ENCODE data around the gene MPO. TPM values are rescaled to one million over a fixed set of nuclear protein-coding genes. Genes with fewer than 3 reads are reported as not detected.

MPO gene
- total RNA-seq, 1 donor = 0.42 TPM

- H3K27me3 ChIP-seq (ENCODE audit: insufficient read depth, low read length) = peaks cover 3% of the 10 kb centered on the region
- H3K4me3 ChIP-seq (ENCODE audit: low read length) = no peak overlapping the region
- peaks cover 44% of the 10 kb centered on the region for H3K4me1 ChIP-seq (ENCODE audit: insufficient read depth, low read length)
- no peaks in the 10 kb centered on the region for H3K9me3 ChIP-seq (ENCODE audit: low read depth, low read length)
Measured at GRCh38 chr17:58322581-58323185, 41.9 kb upstream of the MPO start.

- Histone ChIP-seq H3K9me3 (ENCODE audit: low read depth, low read length) (no peaks in the 10 kb centered on the region), H3K4me1 (ENCODE audit: insufficient read depth, low read length) (peaks cover 40% of the 10 kb centered on the region), H3K4me3 (ENCODE audit: low read length) (no peak overlapping the region), H3K27me3 (ENCODE audit: insufficient read depth, low read length) (peaks cover 3% of the 10 kb centered on the region)
Measured at GRCh38 chr17:58321571-58322525, 41.1 kb upstream of the MPO start.

GRCh38 chr17:58320570-58321323 lies 40.0 kb upstream of the MPO start:
- Histone ChIP-seq H3K4me3 (ENCODE audit: low read length) (no peak overlapping the region), H3K27me3 (ENCODE audit: insufficient read depth, low read length) (peaks cover 3% of the 10 kb centered on the region), H3K4me1 (ENCODE audit: insufficient read depth, low read length) (peaks cover 30% of the 10 kb centered on the region), H3K9me3 (ENCODE audit: low read depth, low read length) (no peaks in the 10 kb centered on the region)

GRCh38 chr17:58320163-58320558 lies 39.4 kb upstream of the MPO start:
- no peak overlapping the region for H3K4me3 ChIP-seq (ENCODE audit: low read length)
- no peaks in the 10 kb centered on the region for H3K9me3 ChIP-seq (ENCODE audit: low read depth, low read length)
- H3K27me3 ChIP-seq (ENCODE audit: insufficient read depth, low read length) = peaks cover 3% of the 10 kb centered on the region
- H3K4me1 ChIP-seq (ENCODE audit: insufficient read depth, low read length) = peaks cover 24% of the 10 kb centered on the region

- Histone ChIP-seq H3K9me3 (ENCODE audit: low read depth, low read length) (no peaks in the 10 kb centered on the region), H3K4me1 (ENCODE audit: insufficient read depth, low read length) (peaks cover 17% of the 10 kb centered on the region), H3K27me3 (ENCODE audit: insufficient read depth, low read length) (no peaks in the 10 kb centered on the region), H3K4me3 (ENCODE audit: low read length) (no peak overlapping the region)
Measured at GRCh38 chr17:58319173-58320162, 38.7 kb upstream of the MPO start.

GRCh38 chr17:58318627-58319172 lies 38.0 kb upstream of the MPO start:
- H3K4me3 ChIP-seq (ENCODE audit: low read length) = no peak overlapping the region
- peaks cover 10% of the 10 kb centered on the region for H3K4me1 ChIP-seq (ENCODE audit: insufficient read depth, low read length)
- H3K9me3 ChIP-seq (ENCODE audit: low read depth, low read length) = no peaks in the 10 kb centered on the region
- H3K27me3 ChIP-seq (ENCODE audit: insufficient read depth, low read length) = no peaks in the 10 kb centered on the region

GRCh38 chr17:58318065-58318481 lies 37.3 kb upstream of the MPO start:
- Histone ChIP-seq H3K27me3 (ENCODE audit: insufficient read depth, low read length) (no peaks in the 10 kb centered on the region), H3K4me1 (ENCODE audit: insufficient read depth, low read length) (peaks cover 10% of the 10 kb centered on the region), H3K4me3 (ENCODE audit: low read length) (no peak overlapping the region), H3K9me3 (ENCODE audit: low read depth, low read length) (no peaks in the 10 kb centered on the region)

GRCh38 chr17:58317421-58318064 lies 36.8 kb upstream of the MPO start:
- H3K27me3 ChIP-seq (ENCODE audit: insufficient read depth, low read length) = no peaks in the 10 kb centered on the region
- H3K4me1 ChIP-seq (ENCODE audit: insufficient read depth, low read length) = peaks cover 10% of the 10 kb centered on the region
- H3K9me3 ChIP-seq (ENCODE audit: low read depth, low read length) = no peaks in the 10 kb centered on the region
- H3K4me3 ChIP-seq (ENCODE audit: low read length) = no peak overlapping the region

GRCh38 chr17:58316260-58316960 lies 35.7 kb upstream of the MPO start:
- H3K9me3 ChIP-seq (ENCODE audit: low read depth, low read length) = no peaks in the 10 kb centered on the region
- no peak overlapping the region for H3K4me3 ChIP-seq (ENCODE audit: low read length)
- peaks cover 10% of the 10 kb centered on the region for H3K4me1 ChIP-seq (ENCODE audit: insufficient read depth, low read length)
- no peaks in the 10 kb centered on the region for H3K27me3 ChIP-seq (ENCODE audit: insufficient read depth, low read length)

GRCh38 chr17:58315750-58316149 lies 35.0 kb upstream of the MPO start:
- H3K4me1 ChIP-seq (ENCODE audit: insufficient read depth, low read length) = peaks cover 10% of the 10 kb centered on the region

GRCh38 chr17:58315281-58315711 lies 34.6 kb upstream of the MPO start:
- no peaks in the 10 kb centered on the region for H3K9me3 ChIP-seq (ENCODE audit: low read depth, low read length)
- peaks cover 10% of the 10 kb centered on the region for H3K4me1 ChIP-seq (ENCODE audit: insufficient read depth, low read length)
- H3K27me3 ChIP-seq (ENCODE audit: insufficient read depth, low read length) = no peaks in the 10 kb centered on the region
- no peak overlapping the region for H3K4me3 ChIP-seq (ENCODE audit: low read length)

More at GRCh38 chr17:58315750-58316149, 35.0 kb upstream of the MPO start:
- no peak overlapping the region for H3K4me3 ChIP-seq (ENCODE audit: low read length)
- no peaks in the 10 kb centered on the region for H3K9me3 ChIP-seq (ENCODE audit: low read depth, low read length)
- no peaks in the 10 kb centered on the region for H3K27me3 ChIP-seq (ENCODE audit: insufficient read depth, low read length)

GRCh38 chr17:58314706-58315015 lies 33.9 kb upstream of the MPO start:
- Histone ChIP-seq H3K9me3 (ENCODE audit: low read depth, low read length) (no peaks in the 10 kb centered on the region), H3K4me1 (ENCODE audit: insufficient read depth, low read length) (peaks cover 11% of the 10 kb centered on the region), H3K27me3 (ENCODE audit: insufficient read depth, low read length) (no peaks in the 10 kb centered on the region), H3K4me3 (ENCODE audit: low read length) (no peak overlapping the region)
